ENCODE measurements around the gene OSBPL8. TPM values are rescaled to one million over a fixed set of nuclear protein-coding genes. Genes with fewer than 3 reads are reported as not detected.
A peak's percentile ranks its signal among the peaks of the same experiment; 100 is the strongest.

The OSBPL8 gene
- total RNA-seq, 2 experiments from 2014 or later, result 25.0 to 61.3 TPM

GRCh38 chr12:76457010-76457409 is 102.6 kb downstream of the OSBPL8 start:
- CTCF ChIA-PET (ENCODE audit: unreplicated experiment), result no interaction called here
- BruUV-seq (replicated peaks), result no TSS peak

GRCh38 chr12:76455582-76456345 is 103.8 kb downstream of the OSBPL8 start:
- Histone ChIP-seq H2AFZ (ENCODE audit: low read length) (no peak overlapping the region), H3K27ac (ENCODE audit: low read depth, low read length, poor library complexity, severe bottlenecking) (no peak overlapping the region), H4K20me1 (ENCODE audit: insufficient read depth, low read length) (peaks cover 3% of the 10 kb centered on the region; the same call in 1 of the 2 replicates), H3K9me2 (ENCODE audit: insufficient read depth, low read length) (no peaks in the 10 kb centered on the region), H3K4me3 (ENCODE audit: low read depth, low read length, poor library complexity, severe bottlenecking) (no peak overlapping the region), H3K36me3 (ENCODE audit: insufficient read depth, low read length) (no peaks in the 10 kb centered on the region), H3K4me1 (ENCODE audit: insufficient read depth, low read length, poor library complexity, severe bottlenecking) (peaks cover 7% of the 10 kb centered on the region), H3K4me2 (ENCODE audit: low read length) (no peak overlapping the region), H3K79me2 (ENCODE audit: insufficient read depth, low read depth, low read length) (peaks cover 6% of the 10 kb centered on the region; the same call in 1 of the 2 replicates), H3K9me3 (ENCODE audit: low read length) (no peaks in the 10 kb centered on the region)
- ChIA-PET POLR2A (interaction anchor here (0.7 to 1.3 kb wide), 4 partner anchors 10 to 102 kb away, joined by 3 to 6 read pairs (median 3); no protein-coding TSS in a partner anchor), CTCF (ENCODE audit: unreplicated experiment) (no interaction called here)
- TF ChIP-seq CTCF (conservative IDR thresholded peaks at IDR 0.05; ENCODE audit: low read length) (peak; percentile 86), EZH2phosphoT487 (IDR thresholded peaks at IDR 0.05; ENCODE audit: borderline replicate concordance, low read depth, low read length) (no peak)
- peak; percentile 60 for DNase-seq (ENCODE audit: low spot score)
- intact Hi-C loops (cut with micrococcal nuclease; ENCODE audit: unreplicated experiment), result loop anchor here (2.0 to 10.0 kb wide), 3 partner anchors 107 to 931 kb away; partner anchors contain the start of genes BBS10 and NAP1L1
- no TSS peak for BruUV-seq (replicated peaks)

More at GRCh38 chr12:76457010-76457409, 102.6 kb downstream of the OSBPL8 start:
- Histone ChIP-seq H3K36me3 (ENCODE audit: insufficient read depth, low read length) (no peaks in the 10 kb centered on the region), H3K9me2 (ENCODE audit: insufficient read depth, low read length) (no peaks in the 10 kb centered on the region), H4K20me1 (ENCODE audit: insufficient read depth, low read length) (peaks cover 3% of the 10 kb centered on the region; the same call in 1 of the 2 replicates), H3K79me2 (ENCODE audit: insufficient read depth, low read depth, low read length) (peaks cover 6% of the 10 kb centered on the region; the same call in 1 of the 2 replicates), H3K4me1 (ENCODE audit: insufficient read depth, low read length, poor library complexity, severe bottlenecking) (peaks cover 7% of the 10 kb centered on the region), H3K4me3 (ENCODE audit: low read depth, low read length, poor library complexity, severe bottlenecking) (no peak overlapping the region), H2AFZ (ENCODE audit: low read length) (no peak overlapping the region), H3K4me2 (ENCODE audit: low read length) (peak overlapping the region; percentile 21; the same call in 1 of the 2 replicates), H3K27ac (ENCODE audit: low read depth, low read length, poor library complexity, severe bottlenecking) (no peak overlapping the region), H3K9me3 (ENCODE audit: low read length) (no peaks in the 10 kb centered on the region)
- POLR2A ChIA-PET, result interaction anchor here (0.6 kb wide), 1 partner anchor 976 kb away, joined by 6 read pairs; no protein-coding TSS in a partner anchor
- DNase-seq (ENCODE audit: low spot score), result no peak
- intact Hi-C loops (cut with micrococcal nuclease; ENCODE audit: unreplicated experiment), result loop anchor here (10.0 kb wide), 2 partner anchors 372 to 932 kb away; partner anchors contain the start of gene NAP1L1
- TF ChIP-seq EZH2phosphoT487 (IDR thresholded peaks at IDR 0.05; ENCODE audit: borderline replicate concordance, low read depth, low read length) (no peak), CTCF (conservative IDR thresholded peaks at IDR 0.05; ENCODE audit: low read length) (no peak)
